GM12874 (cell line): ENCODE data around the gene KIF1B.

Experiments used
- CTCF ChIP-seq: IDR thresholded peaks from 2 replicates; pipeline ENCODE4 v1.5.1; 2011; ENCODE audit warnings: low read depth, mild to moderate bottlenecking, control low read depth, low read length, moderate library complexity; ENCODE audit not compliant: insufficient read depth

Gene KIF1B

GRCh38 chr1:10316752-10317151 is 106.4 kb downstream of the KIF1B start:
- TF ChIP-seq CTCF, result no peak

- TF ChIP-seq CTCF, result no peak
Measured at GRCh38 chr1:10319750-10320149, 109.4 kb downstream of the KIF1B start.

GRCh38 chr1:10320336-10320735 is 110.0 kb downstream of the KIF1B start:
- TF ChIP-seq CTCF, result no peak

- no peak for TF ChIP-seq CTCF
Measured at GRCh38 chr1:10322821-10323220, 112.5 kb downstream of the KIF1B start.

GRCh38 chr1:10324627-10325026 is 114.3 kb downstream of the KIF1B start:
- TF ChIP-seq CTCF, result no peak

- TF ChIP-seq CTCF, result no peak
Measured at GRCh38 chr1:10325521-10325920, 115.2 kb downstream of the KIF1B start.

- TF ChIP-seq CTCF, result no peak
Measured at GRCh38 chr1:10326251-10326650, 115.9 kb downstream of the KIF1B start.
